PC-9 (cell line): ENCODE data around the gene PDE4C. TPM values are rescaled to one million over a fixed set of nuclear protein-coding genes. Genes with fewer than 3 reads are reported as not detected.

Experiments used
- Bru-seq: library from RNA; stranded (reverse); fragments of 400-500 nt; gene quantifications from one replicate; lab custom pipeline; 2021; lab: Mats Ljungman, UMichigan
- BruChase-seq, 2 experiments: library from RNA; stranded (reverse); fragments of 400-500 nt; gene quantifications; one replicate each; lab custom pipeline; 2021; lab: Mats Ljungman, UMichigan
- BruUV-seq: library from RNA; stranded (reverse); fragments of 400-500 nt; replicated peaks from 2 replicates; lab custom pipeline; 2021; lab: Mats Ljungman, UMichigan
- CTCF ChIA-PET: fragments of 300-600 bp; sonication (Branson Sonifier 250); formaldehyde crosslinking; loops from one replicate; lab custom pipeline; 2022; ENCODE audit warnings: antibody characterized with exemption; lab: Charles Lee
- POLR2A ChIA-PET: fragments of 300-600 bp; sonication (Branson Sonifier 250); formaldehyde crosslinking; loops from one replicate; lab custom pipeline; 2022; ENCODE audit warnings: antibody characterized with exemption; ENCODE audit not compliant: unreplicated experiment; lab: Charles Lee
- DNase-seq, 2 experiments: peaks; one replicate each; pipeline versions ENCODE4 v3.0.0 to v3.0.0-alpha.2; 2015 to 2022; ENCODE audit warnings: mixed read lengths in 1 of 2
- H2AFZ ChIP-seq: fragments of 200-600 bp; sonication (generic); 2 replicates; pipeline ENCODE4 v1.8.1; 2017; ENCODE audit warnings: antibody characterized with exemption
- H3F3A ChIP-seq: fragments of 200-600 bp; sonication (generic); 2 replicates; pipeline ENCODE4 v1.8.1; 2017; ENCODE audit warnings: antibody characterized with exemption, mild to moderate bottlenecking, low read depth; ENCODE audit not compliant: insufficient read depth
- H3K27ac ChIP-seq: fragments of 200-600 bp; sonication (generic); 2 replicates; pipeline ENCODE4 v1.6.1; 2016; ENCODE audit warnings: mixed run types
- H3K27me3 ChIP-seq: fragments of 200-600 bp; sonication (generic); 2 replicates; pipeline ENCODE4 v1.6.1; 2016; ENCODE audit warnings: low read depth, mixed run types; ENCODE audit not compliant: insufficient read depth
- H3K36me3 ChIP-seq: fragments of 200-600 bp; sonication (generic); 2 replicates; pipeline ENCODE4 v1.6.1; 2016; ENCODE audit warnings: low read depth, mixed run types
- H3K4me1 ChIP-seq: fragments of 200-600 bp; sonication (generic); replicated peaks from 2 replicates; pipeline ENCODE4 v1.6.1; 2016; ENCODE audit warnings: mixed run types; ENCODE audit not compliant: insufficient read depth
- H3K4me2 ChIP-seq: fragments of 200-600 bp; sonication (generic); 2 replicates; pipeline ENCODE4 v1.6.1; 2017; ENCODE audit warnings: mixed run types
- H3K4me3 ChIP-seq: fragments of 200-600 bp; sonication (generic); 2 replicates; pipeline ENCODE4 v1.6.1; 2016; ENCODE audit warnings: mixed run types
- H3K79me2 ChIP-seq: fragments of 200-600 bp; sonication (generic); 2 replicates; pipeline ENCODE4 v1.6.1; 2017; ENCODE audit warnings: low read depth, mixed run types
- H3K9me2 ChIP-seq: fragments of 200-600 bp; sonication (generic); 2 replicates; pipeline ENCODE4 v1.8.1; 2017; ENCODE audit warnings: mild to moderate bottlenecking; ENCODE audit not compliant: insufficient read depth
- H3K9me3 ChIP-seq: fragments of 200-600 bp; sonication (generic); 2 replicates; pipeline ENCODE4 v1.8.1; 2016; ENCODE audit warnings: low read depth; ENCODE audit not compliant: insufficient read depth
- H4K20me1 ChIP-seq: fragments of 200-600 bp; sonication (generic); 2 replicates; pipeline ENCODE4 v1.8.1; 2017; ENCODE audit not compliant: insufficient read depth
- EZH2 ChIP-seq: fragments of 200-600 bp; sonication (generic); IDR thresholded peaks from 2 replicates; pipeline ENCODE4 v1.8.0; 2017; ENCODE audit warnings: antibody characterized with exemption, low read depth
- intact Hi-C: fragments of 100-400 bp; cut with micrococcal nuclease; formaldehyde crosslinking; loops from one replicate; pipeline ENCODE4 v1.10.0; 2022; ENCODE audit not compliant: unreplicated experiment
- long read RNA-seq: library from polyadenylated mRNA; stranded (forward); transcript quantifications from one replicate; pipeline ENCODE4 v2.0.0, GENCODE V29; 2022
- total RNA-seq: library from RNA; stranded (reverse); gene quantifications from 2 replicates; pipeline ENCODE4 v1.2.3, GENCODE V29; 2021
- TF ChIP-seq, protein P1 (sequence below): fragments of 200-600 bp; sonication (generic); conservative IDR thresholded peaks from 2 replicates; pipeline ENCODE4 v1.6.1; 2017; ENCODE audit warnings: mixed run types, antibody characterized with exemption, mild to moderate bottlenecking, moderate library complexity

PDE4C gene
- total RNA-seq (2.2 and 3.8 TPM in 2 replicates), Bru-seq, nascent RNA (percentile 27 among the genes with signal in this experiment), BruChase-seq, experiment 1, labeled RNA remaining after a 2-hour chase (percentile 42 among the genes with signal in this experiment), BruChase-seq, experiment 2, labeled RNA remaining after a 6-hour chase (percentile 30 among the genes with signal in this experiment)
- long read RNA-seq, partial matches to known transcripts = 0 of 2 reads
- long read RNA-seq, other reads (novel, unspliced or antisense) = 2 of 2 reads

DNA sequence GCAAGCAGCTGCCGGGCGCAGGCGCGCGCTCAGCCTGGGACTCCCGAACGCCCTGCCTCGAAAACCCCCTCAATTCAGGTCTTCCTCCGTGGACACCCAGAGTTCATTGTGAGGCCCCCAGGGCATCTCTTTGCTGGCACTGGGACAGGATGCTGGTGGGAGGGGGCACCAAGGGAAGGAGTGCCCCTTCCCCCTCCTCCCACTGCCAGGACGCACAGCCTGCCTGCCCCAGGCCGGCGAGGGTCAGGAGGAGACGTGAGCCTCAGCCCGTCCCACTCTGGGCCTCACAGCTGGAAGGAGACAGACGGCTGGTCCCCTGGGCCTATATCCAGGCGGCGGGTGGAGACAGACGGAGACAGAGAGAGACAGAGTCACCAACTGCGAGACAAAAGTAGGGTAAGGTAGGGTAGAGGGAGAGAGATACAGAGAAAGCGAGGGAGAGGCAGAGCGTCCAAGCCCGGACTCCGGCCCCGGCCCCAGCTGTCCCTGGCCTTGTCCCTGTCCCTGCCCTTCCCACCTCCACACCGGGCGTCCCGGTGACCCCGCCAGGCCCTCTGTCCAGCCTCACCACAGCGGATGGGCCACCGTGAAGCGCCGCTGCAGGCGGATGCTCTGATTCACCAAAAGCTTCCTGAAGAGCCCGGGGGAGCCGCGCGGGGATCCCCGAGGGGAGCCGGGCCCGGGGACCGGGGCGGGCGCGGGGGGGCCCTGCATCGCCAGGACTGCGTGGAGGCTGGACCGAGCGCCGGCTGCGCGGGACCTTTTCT lies at the start of gene PDE4C:
PDE4C (minus strand) TSS at position 737 of the 767 bp plus-strand sequence; CDS start at position 714, 23 bp downstream.
- ChIA-PET POLR2A (no interaction called here), CTCF (no interaction called here)
- no peak within 1 kb of the TSS for H2AFZ ChIP-seq
- no peaks in the 10 kb centered on the region for H3K9me3 ChIP-seq
- no peaks in the 10 kb centered on the region for H3K36me3 ChIP-seq
- no peaks in the 10 kb centered on the region for H3K27me3 ChIP-seq
- no peak within 1 kb of the TSS for H3K27ac ChIP-seq
- BruUV-seq = no TSS peak
- DNase-seq = no peak
- no peaks in the 10 kb centered on the region for H3K79me2 ChIP-seq
- no peaks in the 10 kb centered on the region for H3K9me2 ChIP-seq
- H3K4me2 ChIP-seq = peak within 1 kb of the TSS; percentile 83; the same call in 1 of the 2 replicates
- no peak within 1 kb of the TSS for H3K4me3 ChIP-seq
- peaks cover 32% of the 10 kb centered on the region for H3F3A ChIP-seq
- H4K20me1 ChIP-seq = peaks cover under 1% of the 10 kb centered on the region; the same call in 1 of the 2 replicates
- H3K4me1 ChIP-seq = peaks cover 3% of the 10 kb centered on the region; the same call in 1 of the 2 replicates
- no peak for TF ChIP-seq EZH2
- TF ChIP-seq, protein P1, sequence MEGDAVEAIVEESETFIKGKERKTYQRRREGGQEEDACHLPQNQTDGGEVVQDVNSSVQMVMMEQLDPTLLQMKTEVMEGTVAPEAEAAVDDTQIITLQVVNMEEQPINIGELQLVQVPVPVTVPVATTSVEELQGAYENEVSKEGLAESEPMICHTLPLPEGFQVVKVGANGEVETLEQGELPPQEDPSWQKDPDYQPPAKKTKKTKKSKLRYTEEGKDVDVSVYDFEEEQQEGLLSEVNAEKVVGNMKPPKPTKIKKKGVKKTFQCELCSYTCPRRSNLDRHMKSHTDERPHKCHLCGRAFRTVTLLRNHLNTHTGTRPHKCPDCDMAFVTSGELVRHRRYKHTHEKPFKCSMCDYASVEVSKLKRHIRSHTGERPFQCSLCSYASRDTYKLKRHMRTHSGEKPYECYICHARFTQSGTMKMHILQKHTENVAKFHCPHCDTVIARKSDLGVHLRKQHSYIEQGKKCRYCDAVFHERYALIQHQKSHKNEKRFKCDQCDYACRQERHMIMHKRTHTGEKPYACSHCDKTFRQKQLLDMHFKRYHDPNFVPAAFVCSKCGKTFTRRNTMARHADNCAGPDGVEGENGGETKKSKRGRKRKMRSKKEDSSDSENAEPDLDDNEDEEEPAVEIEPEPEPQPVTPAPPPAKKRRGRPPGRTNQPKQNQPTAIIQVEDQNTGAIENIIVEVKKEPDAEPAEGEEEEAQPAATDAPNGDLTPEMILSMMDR = no peak
- intact Hi-C loops = no loop called here

DNA sequence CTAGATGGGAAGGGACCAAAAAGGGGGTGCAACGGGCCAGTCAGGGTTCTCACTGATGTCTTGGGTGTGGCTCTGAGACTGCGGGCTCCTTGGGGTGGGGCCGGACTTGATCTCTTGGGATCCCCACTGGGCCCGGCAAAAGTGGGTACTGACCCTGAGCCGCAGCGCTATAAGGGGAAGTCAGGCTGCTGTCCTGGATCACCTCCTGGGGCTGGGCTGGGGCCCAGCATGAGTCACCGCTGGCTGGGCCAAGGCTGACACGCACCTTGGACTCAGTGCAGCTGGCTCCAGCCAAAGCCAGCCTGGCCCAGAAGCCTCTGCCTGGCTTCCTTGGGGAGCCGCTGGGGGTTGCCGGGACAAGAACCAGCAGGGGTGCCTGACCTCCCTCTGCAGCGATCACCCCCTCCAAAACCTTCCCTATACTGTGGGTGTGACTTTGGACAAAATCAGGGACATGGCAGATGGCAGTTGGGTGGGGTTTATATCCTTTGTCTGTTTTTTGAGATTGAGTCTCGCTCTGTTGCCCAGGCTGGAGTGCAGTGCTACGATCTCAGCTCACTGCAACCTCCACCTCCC lies 48.6 kb upstream of the PDE4C start:
- peaks cover 58% of the 10 kb centered on the region for H3F3A ChIP-seq
- no peaks in the 10 kb centered on the region for H3K9me2 ChIP-seq
- CTCF ChIA-PET = interaction anchor here (0.6 to 1.1 kb wide), 5 partner anchors 20 to 327 kb away, joined by 4 to 10 read pairs (median 7); a partner anchor contains a TSS
- no peaks in the 10 kb centered on the region for H3K27me3 ChIP-seq
- BruUV-seq = no TSS peak
- H3K9me3 ChIP-seq = no peaks in the 10 kb centered on the region
- POLR2A ChIA-PET = interaction anchor here (0.6 kb wide), 2 partner anchors 48 to 71 kb away, joined by 3 read pairs; partner anchors contain the start of gene LSM4
- peaks cover 40% of the 10 kb centered on the region for H3K4me1 ChIP-seq
- H3K4me3 ChIP-seq = no peak overlapping the region
- H4K20me1 ChIP-seq = peaks cover 25% of the 10 kb centered on the region
- peaks cover 5% of the 10 kb centered on the region; the same call in 1 of the 2 replicates for H3K36me3 ChIP-seq
- peaks cover 48% of the 10 kb centered on the region for H3K79me2 ChIP-seq
- no peak overlapping the region for H2AFZ ChIP-seq
- H3K27ac ChIP-seq = peak overlapping the region; percentile 46
- intact Hi-C loops = loop anchor here (5.0 kb wide), 1 partner anchor 137 kb away; no protein-coding TSS in a partner anchor
- H3K4me2 ChIP-seq = peak overlapping the region; percentile 46
- TF ChIP-seq, protein P1 = no peak
- TF ChIP-seq EZH2 = no peak
- peak; percentile 76 to 77 for DNase-seq

DNA sequence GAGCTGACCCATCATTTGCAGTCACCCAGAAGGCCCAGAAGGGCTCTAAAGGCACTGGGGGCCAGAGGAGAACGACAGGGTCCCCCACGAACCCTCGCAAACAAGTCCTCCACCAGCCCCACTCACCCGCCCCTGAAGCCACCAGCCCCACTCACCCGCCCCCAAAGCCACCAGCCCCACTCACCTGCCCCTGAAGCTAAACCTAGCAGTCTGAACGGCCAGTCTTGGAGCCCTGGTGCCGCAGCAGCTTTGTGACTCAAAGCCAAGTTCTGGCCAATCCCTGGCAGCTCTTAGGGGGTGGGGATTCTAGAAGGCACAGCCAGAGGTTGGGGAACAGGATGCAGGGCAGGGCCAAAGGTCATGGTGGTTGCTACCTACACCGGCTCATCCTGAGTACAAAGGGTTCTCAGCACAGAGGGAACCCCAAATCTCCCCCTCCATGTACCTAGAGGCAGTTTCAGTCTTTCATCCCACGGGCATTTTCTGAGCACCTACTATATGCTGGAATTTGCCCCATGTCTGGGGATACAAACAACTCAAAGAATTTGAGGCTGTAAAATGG lies 48.1 kb upstream of the PDE4C start, which contains the start of gene IQCN:
IQCN (minus strand) TSS at position 234 of the 562 bp plus-strand sequence. CDS start 4,974 bp downstream, outside the sequence.
- TF ChIP-seq EZH2 = no peak
- TF ChIP-seq, protein P1 = no peak
- Histone ChIP-seq H4K20me1 (peaks cover 24% of the 10 kb centered on the region), H3K27ac (peak within 1 kb of the TSS; percentile 46), H3K9me2 (no peaks in the 10 kb centered on the region), H3K9me3 (no peaks in the 10 kb centered on the region), H3F3A (peaks cover 61% of the 10 kb centered on the region), H3K27me3 (no peaks in the 10 kb centered on the region), H3K79me2 (peaks cover 44% of the 10 kb centered on the region), H3K4me2 (peak within 1 kb of the TSS; percentile 46), H3K4me1 (peaks cover 40% of the 10 kb centered on the region), H3K36me3 (peaks cover 5% of the 10 kb centered on the region; the same call in 1 of the 2 replicates), H3K4me3 (no peak within 1 kb of the TSS), H2AFZ (no peak within 1 kb of the TSS)
- intact Hi-C loops = no loop called here
- ChIA-PET POLR2A (interaction anchor here (0.6 to 0.9 kb wide), 3 partner anchors 54 to 344 kb away, joined by 4 to 18 read pairs (median 8); no protein-coding TSS in a partner anchor), CTCF (interaction anchor here (0.6 kb wide), 2 partner anchors 69 to 138 kb away, joined by 7 read pairs; no protein-coding TSS in a partner anchor)
- peak; percentile 30 to 51 for DNase-seq
- BruUV-seq = no TSS peak
